HG03469 (cell line): ENCODE results near the gene ARHGAP26.
"Not testable (repeated sequence)": the region's sequence is repeated elsewhere in the genome, so short reads cannot be mapped to it uniquely, and the experiment has no call there.

Source experiments
- ATAC-seq: cut with Tn5 transposase; IDR thresholded peaks from one replicate; pipeline ENCODE4 v1.9.1; 2021; ENCODE audit warnings: mild to moderate bottlenecking, moderate library complexity, moderate number of reproducible peaks; ENCODE audit not compliant: unreplicated experiment

The ARHGAP26 gene

DNA sequence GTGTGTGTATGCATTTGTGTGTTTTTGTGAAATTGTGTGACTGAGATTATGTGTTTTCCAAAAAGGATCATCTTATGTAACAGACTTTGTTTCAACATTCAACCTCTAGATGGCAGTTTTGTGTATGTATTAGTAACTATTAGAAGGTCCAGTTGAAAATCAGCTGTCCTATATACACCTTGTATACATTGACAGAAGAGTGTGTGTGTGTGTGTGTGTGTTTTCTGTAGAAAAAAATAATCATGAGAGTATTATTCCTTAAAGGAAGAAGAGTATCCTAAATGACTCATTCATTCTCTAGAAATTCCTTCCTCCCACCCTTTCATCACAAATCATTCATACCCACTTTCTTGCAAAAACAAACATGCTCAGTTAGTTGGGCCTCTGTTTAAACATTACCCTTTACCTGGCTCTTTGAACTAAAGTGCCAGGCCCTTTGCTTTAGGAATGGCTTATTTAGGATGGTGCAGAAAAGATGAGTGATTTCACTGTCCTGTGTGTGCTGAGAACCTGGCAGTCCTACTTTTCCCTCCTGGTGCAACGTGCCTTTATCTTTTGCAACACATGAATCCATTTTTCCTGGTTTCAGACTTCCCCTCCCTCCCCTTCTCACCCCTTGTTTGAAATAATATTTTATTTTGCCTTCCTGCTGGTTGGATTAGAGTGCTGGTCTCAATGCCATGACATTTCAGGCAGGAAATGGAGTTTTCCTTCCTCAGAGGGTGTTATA lies 152.2 kb downstream of the ARHGAP26 start:
- no peak for ATAC-seq

DNA sequence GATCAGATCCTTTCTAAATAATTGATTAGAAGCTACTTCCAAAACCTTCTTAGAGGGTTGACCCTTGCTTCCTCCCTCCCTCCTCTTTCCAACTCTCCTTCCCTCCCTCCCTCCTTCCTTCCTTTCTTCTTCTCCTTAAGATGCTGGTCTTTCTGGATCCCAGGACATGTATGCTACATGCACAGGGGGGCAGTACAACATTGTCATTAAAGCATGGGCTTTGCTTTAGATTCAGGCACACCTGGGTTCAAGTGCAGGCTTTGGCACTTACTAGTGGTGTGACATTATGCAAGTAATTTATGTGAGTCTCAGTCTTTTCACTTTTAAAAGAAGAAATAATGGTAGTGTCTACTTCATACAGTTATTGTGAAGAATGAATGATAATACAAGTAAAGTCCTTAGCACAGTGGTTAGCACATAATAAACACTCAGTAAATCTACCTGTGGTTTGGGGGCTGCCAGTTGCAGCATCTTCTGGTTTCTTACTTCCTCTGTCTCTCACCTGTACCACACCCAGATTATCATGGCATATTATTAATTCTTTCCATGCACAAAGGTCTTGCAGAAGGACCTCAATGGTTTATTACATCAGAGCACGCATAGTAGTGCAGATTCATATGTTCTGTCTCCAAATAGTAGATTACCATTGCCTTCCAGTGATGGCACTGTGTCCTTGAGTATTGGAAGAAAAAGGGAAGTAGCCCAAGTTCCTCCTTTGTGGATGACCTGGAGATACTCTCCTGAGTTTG lies 154.1 kb downstream of the ARHGAP26 start:
- no peak for ATAC-seq

DNA sequence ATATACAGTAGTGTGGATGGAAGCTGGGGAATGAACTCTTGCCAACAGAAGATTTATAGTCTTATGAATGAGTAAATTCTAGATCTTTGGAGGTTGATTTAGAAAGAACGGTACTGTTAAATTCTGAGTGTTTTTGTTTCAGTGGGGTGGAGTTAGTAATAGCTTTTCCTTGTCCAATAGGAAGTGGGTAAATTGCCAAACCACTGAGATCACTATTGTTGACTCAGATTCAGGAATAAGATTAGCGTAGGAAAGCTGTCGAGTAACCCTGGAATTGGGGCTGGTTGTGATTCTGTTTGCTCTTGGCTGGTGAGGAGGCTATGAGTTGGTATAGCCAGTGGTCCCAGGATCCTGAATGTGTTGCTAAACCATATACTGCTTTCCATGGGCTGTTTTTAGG lies 155.6 kb downstream of the ARHGAP26 start:
- no peak for ATAC-seq

DNA sequence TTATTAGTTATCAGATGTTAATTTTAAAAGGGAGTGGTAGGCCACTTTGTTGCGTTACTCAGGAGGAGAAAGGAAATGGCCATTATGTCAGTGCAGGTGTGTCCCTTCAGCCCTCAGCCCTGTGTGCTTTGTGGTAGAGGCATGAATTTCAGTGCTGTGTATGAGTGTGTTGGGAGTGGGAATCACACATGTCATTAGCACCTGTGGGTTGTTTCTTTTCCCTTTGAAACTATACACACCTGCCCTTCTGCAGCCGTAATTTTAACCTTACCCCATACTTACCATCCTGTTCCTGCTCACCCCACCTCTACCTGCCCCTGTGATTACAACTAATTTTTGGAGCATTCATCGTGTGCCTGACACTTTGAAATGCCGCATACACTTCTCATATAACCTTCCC lies 156.4 kb downstream of the ARHGAP26 start:
- no peak for ATAC-seq

DNA sequence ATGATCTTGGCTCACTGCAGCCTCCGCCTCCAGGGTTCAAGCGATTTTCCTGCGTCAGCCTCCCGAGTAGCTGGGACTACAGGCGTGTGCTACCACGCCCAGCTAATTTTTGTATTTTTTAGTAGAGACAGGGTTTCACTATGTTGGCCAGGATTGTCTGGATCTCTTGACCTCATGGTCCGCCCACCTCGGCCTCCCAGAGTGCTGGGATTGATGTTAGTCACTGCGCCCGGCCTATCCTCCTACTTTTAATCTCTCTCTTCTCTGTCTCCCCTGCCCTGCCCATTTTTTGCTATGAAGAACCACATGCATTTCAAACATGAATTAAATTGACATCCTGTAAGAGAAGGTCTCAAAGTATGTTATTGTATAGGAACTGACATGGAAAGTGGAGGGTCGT lies 158.8 kb downstream of the ARHGAP26 start:
- ATAC-seq: not testable (repeated sequence)

DNA sequence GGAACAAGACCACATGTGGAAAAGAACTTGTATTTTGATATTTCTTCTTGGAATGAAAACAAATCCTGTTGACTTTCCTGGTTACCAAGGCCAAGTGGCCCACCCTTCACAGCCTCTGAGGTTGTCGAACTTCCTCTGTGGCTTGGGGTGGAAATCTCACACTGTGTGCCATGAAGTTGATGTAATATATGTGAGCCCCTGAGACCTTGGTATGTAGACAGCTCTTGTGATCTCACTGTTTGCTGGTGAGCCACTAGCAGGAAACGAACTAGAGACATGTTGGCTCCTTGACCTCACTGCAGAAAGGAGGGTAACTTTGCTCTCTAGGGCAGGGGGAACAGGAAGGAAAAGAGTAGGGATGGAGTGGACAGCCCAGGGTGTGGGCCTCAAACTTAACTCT lies 159.4 kb downstream of the ARHGAP26 start:
- ATAC-seq: no peak

DNA sequence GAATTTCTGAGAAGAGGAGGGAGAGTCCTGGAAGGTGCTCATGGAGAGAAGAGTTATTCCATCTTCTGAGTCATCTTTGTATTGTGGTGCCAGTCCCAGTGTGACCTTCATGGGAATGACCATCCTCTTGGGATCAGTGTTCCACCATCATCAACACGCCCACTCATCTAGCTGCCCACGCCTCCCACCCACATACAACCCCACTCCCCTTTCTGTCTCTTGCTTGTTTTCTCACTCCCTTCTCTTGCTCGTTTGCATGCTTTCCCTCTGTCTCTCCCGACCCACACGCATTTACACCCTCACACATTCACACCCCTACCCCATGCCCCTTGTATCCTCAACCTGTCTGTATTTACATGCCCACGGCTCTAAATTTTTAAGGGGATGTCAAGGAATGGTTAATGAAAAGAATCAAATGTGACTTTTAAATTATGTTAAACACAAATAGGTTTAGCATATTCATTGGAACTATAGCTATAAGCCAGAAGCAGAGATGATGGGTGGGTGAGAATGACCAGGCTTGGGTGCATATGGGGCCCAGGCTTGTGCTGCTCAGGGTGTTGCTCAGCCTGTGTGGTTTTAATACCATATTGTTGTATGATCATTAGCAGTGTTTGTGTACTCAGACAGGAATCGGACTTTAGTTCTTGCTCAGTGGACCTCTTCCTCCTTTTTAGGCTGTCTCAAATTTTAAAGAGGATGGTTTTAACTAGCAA lies 160.4 kb downstream of the ARHGAP26 start:
- ATAC-seq: no peak

DNA sequence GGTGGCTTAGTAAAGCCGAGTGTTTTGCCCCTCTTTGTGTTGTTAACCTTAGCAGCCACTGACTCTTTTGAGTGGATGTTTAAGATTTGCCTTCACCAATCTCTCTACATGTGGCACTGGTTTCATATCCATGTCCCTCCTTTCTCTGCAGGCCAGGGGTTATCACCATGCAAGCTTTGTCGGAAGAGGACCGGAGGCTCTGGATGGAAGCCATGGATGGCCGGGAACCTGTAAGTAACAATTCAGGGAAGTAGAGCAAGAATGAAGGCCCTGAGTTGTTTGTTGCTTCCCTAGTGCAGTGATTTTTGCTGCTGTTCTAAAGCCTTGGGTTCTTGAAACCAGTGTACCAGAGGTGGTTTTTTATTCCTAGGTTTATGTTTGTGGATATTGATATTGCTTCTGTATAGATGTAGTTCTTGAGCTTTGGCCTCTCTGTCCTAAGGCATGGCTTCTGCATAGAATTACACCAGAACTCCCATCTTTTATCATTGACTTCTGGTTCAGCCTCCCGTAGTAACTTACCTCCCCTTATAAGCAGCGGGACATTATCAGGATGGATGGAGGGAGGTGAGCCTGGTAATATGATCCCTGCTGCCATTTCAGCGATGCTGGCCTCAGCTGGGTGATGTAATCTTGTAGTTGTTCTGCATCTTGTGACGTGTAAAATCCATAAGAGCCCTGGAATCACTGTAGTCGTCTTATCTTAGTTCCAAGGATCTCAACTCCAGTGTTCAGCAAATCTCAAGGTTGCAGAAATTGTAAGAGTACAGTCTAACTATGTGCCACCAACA lies 161.9 kb downstream of the ARHGAP26 start:
- no peak for ATAC-seq

DNA sequence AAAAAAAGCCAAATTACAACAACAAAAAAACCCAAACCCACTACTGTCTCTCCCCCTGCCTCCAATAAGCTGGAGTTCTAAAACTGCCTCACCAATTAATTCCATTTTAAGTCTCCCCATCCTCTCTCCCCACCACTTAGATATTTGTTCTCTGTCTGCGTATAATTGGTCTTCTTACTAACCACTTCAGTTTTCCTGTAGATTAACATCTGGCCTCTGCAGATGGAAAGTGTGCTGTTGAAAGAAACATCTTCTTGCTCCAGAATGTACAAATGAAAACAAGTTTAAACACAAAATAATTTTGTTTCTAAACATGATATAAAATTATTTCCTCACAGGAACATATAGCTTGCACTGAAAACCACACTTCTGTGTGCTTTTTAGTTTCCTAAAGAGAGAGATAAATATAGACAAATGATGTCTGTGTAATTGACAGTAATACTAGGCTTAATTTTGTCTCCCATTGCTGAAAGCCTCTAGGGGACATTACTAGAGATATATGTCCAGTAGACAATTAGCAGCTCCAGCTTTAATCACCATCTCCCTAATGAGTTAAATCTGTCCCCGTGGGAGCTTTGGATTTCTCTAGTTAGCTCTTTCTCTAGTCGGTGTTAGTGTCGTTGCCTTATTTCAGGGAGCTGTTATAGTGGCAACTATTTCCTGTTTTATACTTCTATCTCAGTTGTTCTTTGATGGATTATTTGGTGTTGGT lies 164.0 kb downstream of the ARHGAP26 start:
- no peak for ATAC-seq

DNA sequence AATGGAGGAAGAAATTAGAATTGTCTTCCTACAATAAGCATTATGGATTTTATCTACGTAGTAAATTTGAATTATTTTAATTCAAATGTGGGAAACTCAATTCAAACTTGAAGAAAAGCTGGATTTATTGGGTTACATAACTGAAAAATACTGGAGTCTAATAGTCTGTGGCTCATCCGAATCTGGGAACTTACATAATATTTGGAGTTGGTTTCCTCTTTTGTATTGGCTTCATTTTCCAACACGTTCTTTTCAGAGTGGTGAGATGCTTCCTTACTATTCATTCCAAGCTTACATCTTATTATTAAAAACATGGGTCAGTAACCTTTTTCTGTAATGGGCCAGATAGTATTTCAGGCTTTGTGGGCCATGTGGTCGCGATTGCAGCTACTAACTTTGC lies 164.8 kb downstream of the ARHGAP26 start:
- no peak for ATAC-seq

DNA sequence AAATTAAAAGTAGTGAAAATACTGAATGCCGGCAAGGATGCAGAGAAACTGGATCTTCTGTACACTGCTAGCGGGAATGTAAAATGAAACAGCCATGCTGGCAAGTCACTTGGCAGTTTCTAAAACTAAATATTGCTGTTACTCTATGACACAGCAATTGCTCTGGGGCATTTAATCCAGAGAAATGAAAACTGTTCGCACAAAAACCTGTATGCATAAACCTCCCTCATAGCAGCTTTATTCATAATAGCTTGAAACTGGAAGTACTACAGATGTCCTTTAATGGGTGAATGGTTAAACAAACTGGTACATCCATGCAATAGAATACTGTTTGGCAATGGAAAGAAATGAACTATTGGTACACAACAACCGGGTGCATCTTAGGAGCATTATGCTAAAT lies 167.2 kb downstream of the ARHGAP26 start:
- ATAC-seq: no peak

DNA sequence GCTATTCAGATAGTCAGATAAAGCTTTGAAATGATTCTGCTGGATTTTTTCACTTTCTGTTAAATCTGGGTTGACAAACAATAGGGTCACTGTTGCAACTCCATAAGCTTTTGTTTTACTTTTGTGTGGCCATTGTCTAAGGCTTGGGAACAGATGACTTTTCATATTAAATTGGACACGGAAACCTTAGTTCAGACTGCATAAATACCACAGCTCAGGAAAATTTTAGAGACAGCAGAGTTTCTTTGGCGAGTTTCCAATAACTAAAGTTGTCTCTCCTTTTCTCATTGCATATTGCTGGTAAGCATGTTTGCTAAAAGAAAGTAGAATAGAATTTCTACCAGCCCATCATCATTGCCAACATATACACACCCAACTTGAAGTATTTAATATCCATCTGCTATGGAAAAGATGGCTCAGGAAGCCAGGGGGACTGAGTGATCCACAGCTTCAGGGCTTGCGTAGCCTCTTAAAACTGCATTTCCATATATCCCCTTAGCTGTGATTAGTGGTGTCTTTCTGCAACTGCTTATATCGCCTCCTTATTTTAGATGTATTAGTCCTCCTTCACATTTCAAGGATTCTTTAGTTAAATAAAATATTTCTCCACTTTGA lies 168.2 kb downstream of the ARHGAP26 start:
- no peak for ATAC-seq

DNA sequence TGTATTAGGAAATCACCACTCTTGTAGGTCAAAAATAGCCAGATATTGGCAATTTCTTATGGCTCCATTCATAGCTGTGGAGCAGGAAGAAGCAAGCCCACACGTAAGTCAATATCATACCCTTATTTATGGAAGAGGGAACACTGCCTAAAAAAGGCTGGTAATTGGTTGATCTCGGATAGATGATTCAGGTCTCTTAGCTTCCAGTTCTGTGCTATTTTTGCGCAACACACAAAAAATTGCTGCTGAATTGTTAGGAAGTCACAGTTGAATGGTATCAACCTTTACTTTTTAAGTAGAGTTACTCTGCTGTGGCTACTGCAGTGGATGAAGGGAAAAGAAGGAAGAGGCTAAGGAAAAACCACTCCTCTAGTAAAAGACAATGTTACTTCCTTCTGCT lies 168.8 kb downstream of the ARHGAP26 start:
- no peak for ATAC-seq

DNA sequence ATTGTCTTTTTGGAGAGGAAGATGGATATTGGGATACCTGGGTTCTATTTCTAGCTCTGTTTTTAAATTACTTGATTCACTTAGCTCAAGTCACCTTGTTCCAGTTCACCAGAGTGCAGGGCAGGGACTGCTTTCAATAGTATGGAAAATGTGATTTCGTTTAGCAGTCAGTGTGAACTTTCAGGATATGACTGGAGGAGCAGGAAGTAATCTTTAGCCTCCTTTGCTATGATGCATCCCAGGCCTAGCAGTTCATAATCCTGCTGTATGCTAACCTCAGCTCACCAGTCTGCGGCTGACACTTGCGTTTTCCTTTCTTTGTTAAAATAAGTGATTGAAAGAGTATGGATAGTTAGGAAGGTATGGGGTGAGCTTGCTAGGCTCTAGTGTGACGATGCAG lies 169.7 kb downstream of the ARHGAP26 start:
- ATAC-seq: no peak

DNA sequence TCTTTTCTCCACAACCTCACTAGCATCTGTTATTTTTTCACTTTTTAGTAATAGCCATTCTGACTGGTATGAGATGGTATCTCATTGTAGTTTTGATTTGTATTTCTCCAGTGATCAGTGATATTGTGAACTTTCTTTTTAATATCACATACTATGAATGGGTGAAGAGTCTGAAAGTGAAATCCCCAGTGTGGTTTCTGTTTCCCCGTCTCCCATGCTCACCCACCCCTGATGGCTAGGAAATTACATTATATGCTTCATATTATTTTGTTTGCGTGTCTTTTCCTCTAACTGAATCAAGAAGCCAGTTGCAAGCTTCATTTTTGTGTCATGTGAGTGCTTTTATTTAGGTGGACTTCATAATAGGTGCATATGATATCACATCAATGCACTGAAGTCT lies 171.1 kb downstream of the ARHGAP26 start:
- ATAC-seq: no peak

DNA sequence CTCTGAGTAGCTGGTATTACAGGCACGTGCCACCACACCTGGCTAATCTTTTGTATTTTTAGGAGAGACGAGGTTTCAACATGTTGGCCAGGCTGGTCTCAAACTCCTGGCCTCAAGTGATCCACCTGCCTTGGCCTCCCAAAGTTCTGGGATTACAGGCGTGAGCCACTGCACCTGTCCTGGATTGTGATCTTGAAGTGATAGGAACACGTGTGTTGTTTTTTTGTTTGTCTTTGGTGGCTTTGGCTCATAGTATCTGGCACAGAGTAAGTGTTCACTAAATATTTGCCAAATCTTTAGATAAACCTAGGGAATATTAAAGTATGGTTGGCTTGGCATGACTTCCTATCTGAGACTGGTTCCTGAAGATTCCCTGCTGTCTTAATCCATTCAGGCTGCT lies 172.7 kb downstream of the ARHGAP26 start:
- no peak for ATAC-seq

DNA sequence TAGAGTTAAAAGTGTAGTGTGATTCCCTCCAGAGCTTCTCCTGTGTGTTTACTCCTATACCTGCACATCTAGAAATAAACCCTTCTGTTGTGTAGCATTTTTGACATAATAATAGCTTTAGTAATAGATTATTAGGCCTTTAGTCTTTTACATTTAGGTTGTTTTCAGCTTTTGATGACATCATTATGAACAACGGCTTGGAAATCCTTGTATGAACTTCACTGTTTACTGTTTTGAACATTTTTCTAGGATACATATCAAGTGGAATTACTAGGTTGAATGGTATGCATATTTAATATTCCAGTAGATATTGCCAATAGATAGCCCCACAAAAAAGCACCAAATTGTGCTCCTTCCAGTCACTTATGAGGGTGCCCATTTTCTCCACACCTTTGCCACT lies 174.0 kb downstream of the ARHGAP26 start:
- no peak for ATAC-seq

DNA sequence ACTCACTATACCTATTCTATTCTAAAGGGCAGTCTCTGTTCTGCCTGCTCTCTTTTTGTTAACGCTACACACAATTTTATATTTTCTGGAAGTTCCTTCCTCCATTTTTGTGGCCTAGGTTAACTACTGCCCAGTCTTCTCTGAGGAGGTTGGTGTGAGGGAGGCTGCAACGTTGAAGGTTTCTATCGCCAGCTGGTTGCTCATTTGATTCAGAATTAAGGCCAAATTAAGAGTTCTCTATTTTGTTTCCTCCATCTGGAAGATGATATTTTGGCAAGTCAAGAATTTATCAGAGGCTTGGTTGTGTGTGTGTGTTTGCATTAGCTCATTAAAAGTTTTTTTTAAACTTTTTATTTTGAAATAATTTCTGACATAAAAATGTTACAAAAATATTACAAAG lies 175.1 kb downstream of the ARHGAP26 start:
- no peak for ATAC-seq

DNA sequence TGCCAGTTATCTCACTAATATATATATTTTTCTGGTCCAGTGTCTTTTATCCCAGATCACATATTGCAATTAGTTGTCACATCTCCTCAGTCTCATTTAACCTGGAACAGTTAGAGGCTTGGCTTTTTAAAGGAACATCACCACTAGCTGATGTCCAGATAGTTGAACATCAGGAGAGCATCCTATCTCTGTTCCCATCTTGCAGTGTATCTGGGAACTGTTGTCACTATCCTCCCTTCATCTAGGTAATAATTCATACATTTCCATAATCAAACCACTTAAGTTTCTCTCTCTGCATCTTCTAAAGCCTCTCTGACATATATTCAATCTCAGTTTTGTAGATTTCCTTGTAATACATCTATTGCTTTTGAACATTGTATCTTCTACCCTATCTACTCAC lies 175.7 kb downstream of the ARHGAP26 start:
- ATAC-seq: no peak
